ENCODE measurements around the gene CCDC68. TPM values are rescaled to one million over a fixed set of nuclear protein-coding genes. Genes with fewer than 3 reads are reported as not detected.

CCDC68 gene
- total and polyA plus RNA-seq, 2 of the 4 experiments (the other 2 are of a cell fraction) = 0.46 to 0.54 TPM

Other genes with a start within 250 kb of the CCDC68 start
- 1.3 and 1.7 TPM in 2 replicates for gene RAB27B, start 131.0 kb downstream of the CCDC68 start, total RNA-seq (2012; rRNA removed)
- 0.06 and 0.24 TPM in 2 replicates for gene RAB27B, start 131.0 kb downstream of the CCDC68 start, polyA plus RNA-seq (2012; rRNA removed)

Data from IMR-90 (cell line).